ENCODE results near the gene HIGD2B. TPM values are rescaled to one million over a fixed set of nuclear protein-coding genes. Genes with fewer than 3 reads are reported as not detected.
"Not testable (repeated sequence)": the region's sequence is repeated elsewhere in the genome, so short reads cannot be mapped to it uniquely, and the experiment has no call there.

Gene HIGD2B
- total RNA-seq, 1 donor, result 0.43 TPM

- no peak for TF ChIP-seq CTCF (IDR thresholded peaks at IDR 0.05; ENCODE audit: insufficient read depth, low read depth, low read length)
- DNase-seq (ENCODE audit: low read depth), result no peak
- no peak overlapping the region for H3K4me3 ChIP-seq (ENCODE audit: low read depth, low read length)
Measured at GRCh38 chr15:72727154-72727553, 41.2 kb upstream of the HIGD2B start.

GRCh38 chr15:72725851-72726250 lies 39.9 kb upstream of the HIGD2B start:
- DNase-seq (ENCODE audit: low read depth); H3K4me3 ChIP-seq (ENCODE audit: low read depth, low read length): not testable (repeated sequence)

- no peak overlapping the region for H3K4me3 ChIP-seq (ENCODE audit: low read depth, low read length)
- no peak for DNase-seq (ENCODE audit: low read depth)
- TF ChIP-seq CTCF (IDR thresholded peaks at IDR 0.05; ENCODE audit: insufficient read depth, low read depth, low read length), result no peak
Measured at GRCh38 chr15:72725446-72725845, 39.5 kb upstream of the HIGD2B start.

GRCh38 chr15:72724028-72724427 lies 38.0 kb upstream of the HIGD2B start:
- no peak for DNase-seq (ENCODE audit: low read depth)
- no peak overlapping the region for H3K4me3 ChIP-seq (ENCODE audit: low read depth, low read length)
- no peak for TF ChIP-seq CTCF (IDR thresholded peaks at IDR 0.05; ENCODE audit: insufficient read depth, low read depth, low read length)

GRCh38 chr15:72722071-72722696 lies 36.2 kb upstream of the HIGD2B start:
- H3K4me3 ChIP-seq (ENCODE audit: low read depth, low read length), result no peak overlapping the region
- DNase-seq (ENCODE audit: low read depth), result peak; percentile 77

GRCh38 chr15:72708551-72709303 lies 22.7 kb upstream of the HIGD2B start:
- not testable (repeated sequence) for DNase-seq (ENCODE audit: low read depth); H3K4me3 ChIP-seq (ENCODE audit: low read depth, low read length)

More at GRCh38 chr15:72722071-72722696, 36.2 kb upstream of the HIGD2B start:
- TF ChIP-seq CTCF (IDR thresholded peaks at IDR 0.05; ENCODE audit: insufficient read depth, low read depth, low read length), result peak; percentile 79

GRCh38 chr15:72706266-72706665 lies 20.3 kb upstream of the HIGD2B start:
- TF ChIP-seq CTCF (IDR thresholded peaks at IDR 0.05; ENCODE audit: insufficient read depth, low read depth, low read length), result no peak
- DNase-seq (ENCODE audit: low read depth), result no peak
- H3K4me3 ChIP-seq (ENCODE audit: low read depth, low read length), result no peak overlapping the region

GRCh38 chr15:72700076-72700475 lies 14.1 kb upstream of the HIGD2B start:
- H3K4me3 ChIP-seq (ENCODE audit: low read depth, low read length), result no peak overlapping the region
- no peak for DNase-seq (ENCODE audit: low read depth)
- no peak for TF ChIP-seq CTCF (IDR thresholded peaks at IDR 0.05; ENCODE audit: insufficient read depth, low read depth, low read length)

All from fibroblast of villous mesenchyme (primary cell).